ENCODE results near the gene LDLRAD1.

Gene LDLRAD1

DNA sequence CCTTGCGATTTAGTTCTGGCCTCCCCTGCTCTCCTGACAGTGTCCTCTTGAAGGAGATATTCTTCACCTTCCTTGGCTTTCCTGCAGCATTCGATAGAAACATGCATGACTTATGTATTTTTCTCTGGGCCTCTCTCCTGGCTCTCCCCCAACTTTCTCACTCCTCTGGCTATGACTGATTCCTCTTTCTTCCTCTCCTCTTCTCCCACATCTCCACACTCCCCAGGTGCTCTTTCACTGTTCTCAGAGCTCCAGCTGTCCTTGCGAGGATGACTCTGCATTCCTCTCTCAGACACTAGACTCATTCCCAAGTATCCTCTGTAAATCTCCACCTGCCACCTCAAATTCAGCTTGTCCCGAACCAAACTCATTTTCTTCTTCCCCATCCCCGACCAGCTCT is 53.9 kb downstream of the LDLRAD1 start:
- no peak overlapping the region for H3K27ac ChIP-seq (ENCODE audit: low read length)
- peaks cover 0 to 4% of the 10 kb centered on the region in 2 donors for H3K4me1 ChIP-seq (ENCODE audit: control insufficient read depth in 1 of 2, insufficient read depth in 2 of 2, low read length in 2 of 2)
- H3K9me3 ChIP-seq (ENCODE audit: control insufficient read depth in 1 of 2, low read length in 2 of 2) = no peaks in the 10 kb centered on the region
- H3K36me3 ChIP-seq (ENCODE audit: control insufficient read depth in 1 of 2, insufficient read depth in 2 of 2, low read length in 2 of 2) = peaks cover 55 to 63% of the 10 kb centered on the region in 2 donors
- H3K27me3 ChIP-seq (ENCODE audit: low read depth, low read length) = no peaks in the 10 kb centered on the region
- H3K4me3 ChIP-seq (ENCODE audit: low read depth in 1 of 2, low read length in 2 of 2) = no peak overlapping the region

- Histone ChIP-seq H3K4me3 (ENCODE audit: low read depth in 1 of 2, low read length in 2 of 2) (no peak overlapping the region), H3K27ac (ENCODE audit: low read length) (no peak overlapping the region), H3K27me3 (ENCODE audit: low read depth, low read length) (no peaks in the 10 kb centered on the region), H3K9me3 (ENCODE audit: control insufficient read depth in 1 of 2, low read length in 2 of 2) (no peaks in the 10 kb centered on the region), H3K36me3 (ENCODE audit: control insufficient read depth in 1 of 2, insufficient read depth in 2 of 2, low read length in 2 of 2) (peaks cover 53 to 61% of the 10 kb centered on the region in 2 donors), H3K4me1 (ENCODE audit: control insufficient read depth in 1 of 2, insufficient read depth in 2 of 2, low read length in 2 of 2) (peaks cover 0 to 4% of the 10 kb centered on the region in 2 donors)
These were observed 54.5 kb downstream of the LDLRAD1 start for GRCh38 chr1:53963460-53963859.

DNA sequence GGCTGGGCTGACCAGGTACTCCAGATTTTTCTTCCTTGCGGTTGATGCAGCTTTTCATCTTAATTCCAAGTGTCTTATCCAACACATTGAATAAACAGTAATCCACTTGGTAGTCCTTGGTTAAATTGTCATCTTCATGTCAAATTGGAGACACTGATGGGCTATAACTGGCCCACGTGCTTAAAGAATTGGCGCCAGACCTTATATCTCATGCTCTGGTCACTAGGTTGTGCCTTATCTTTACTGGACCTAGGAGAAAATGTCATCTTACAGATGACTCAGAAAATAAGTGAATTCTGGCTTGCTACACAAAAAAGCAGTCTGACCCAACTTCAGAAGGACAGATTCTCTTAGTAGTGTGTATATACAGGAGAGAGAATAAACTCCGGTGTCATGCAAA is 55.6 kb downstream of the LDLRAD1 start:
- H3K36me3 ChIP-seq (ENCODE audit: control insufficient read depth in 1 of 2, insufficient read depth in 2 of 2, low read length in 2 of 2) = peaks cover 45 to 52% of the 10 kb centered on the region in 2 donors
- no peak overlapping the region for H3K27ac ChIP-seq (ENCODE audit: low read length)
- H3K4me3 ChIP-seq (ENCODE audit: low read depth in 1 of 2, low read length in 2 of 2) = no peak overlapping the region
- H3K9me3 ChIP-seq (ENCODE audit: control insufficient read depth in 1 of 2, low read length in 2 of 2) = no peaks in the 10 kb centered on the region
- peaks cover 0 to 6% of the 10 kb centered on the region in 2 donors for H3K4me1 ChIP-seq (ENCODE audit: control insufficient read depth in 1 of 2, insufficient read depth in 2 of 2, low read length in 2 of 2)
- no peaks in the 10 kb centered on the region for H3K27me3 ChIP-seq (ENCODE audit: low read depth, low read length)

DNA sequence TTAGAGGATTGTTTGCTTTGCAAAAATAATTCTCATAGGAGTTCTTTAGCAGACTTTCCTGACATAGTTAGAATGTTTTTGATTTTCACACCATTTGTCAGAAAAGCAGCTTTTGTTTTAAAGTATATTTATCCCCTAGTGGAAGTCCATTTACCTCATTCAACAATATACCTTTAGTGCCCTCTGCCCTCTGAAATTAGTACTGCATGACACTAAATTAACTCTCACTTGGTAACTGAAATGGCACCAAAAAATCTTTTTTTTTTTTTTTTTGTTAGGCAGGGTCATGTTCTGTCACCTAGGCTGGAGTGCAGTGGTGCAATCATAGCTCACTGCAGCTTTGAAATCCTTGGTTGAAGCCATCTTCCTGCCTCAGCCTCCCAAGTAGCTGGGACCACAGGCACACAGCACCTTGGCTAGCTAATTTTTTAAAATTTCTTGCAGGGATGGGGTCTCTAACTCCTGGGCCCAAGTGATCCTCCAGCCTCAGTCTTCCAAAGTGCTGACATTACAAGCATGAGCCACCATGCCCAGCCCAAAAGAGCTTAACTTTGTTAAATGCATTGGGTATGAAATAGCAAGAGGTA is 58.2 kb downstream of the LDLRAD1 start:
- H3K9me3 ChIP-seq (ENCODE audit: control insufficient read depth in 1 of 2, low read length in 2 of 2) = no peaks in the 10 kb centered on the region
- peaks cover 0 to 11% of the 10 kb centered on the region in 2 donors for H3K4me1 ChIP-seq (ENCODE audit: control insufficient read depth in 1 of 2, insufficient read depth in 2 of 2, low read length in 2 of 2)
- peaks cover 30 to 40% of the 10 kb centered on the region in 2 donors for H3K36me3 ChIP-seq (ENCODE audit: control insufficient read depth in 1 of 2, insufficient read depth in 2 of 2, low read length in 2 of 2)
- no peak overlapping the region for H3K4me3 ChIP-seq (ENCODE audit: low read depth in 1 of 2, low read length in 2 of 2)
- H3K27me3 ChIP-seq (ENCODE audit: low read depth, low read length) = no peaks in the 10 kb centered on the region
- H3K27ac ChIP-seq (ENCODE audit: low read length) = no peak overlapping the region
